Trophoblast cell (in vitro differentiated cells and primary cell): ENCODE data around the gene GLS.

ENCODE experiments used
- DNase-seq, 2 donors: peaks; one replicate each; pipeline ENCODE4 v3.0.0-alpha.2; 2016
- H2AFZ ChIP-seq: 2 replicates; pipeline ENCODE4 v1.6.1; 2013; ENCODE audit warnings: low read length, moderate library complexity, mild to moderate bottlenecking; ENCODE audit not compliant: insufficient read depth, poor library complexity
- H2AK5ac ChIP-seq: 2 replicates; pipeline ENCODE4 v1.6.1; 2013; ENCODE audit warnings: mild to moderate bottlenecking, low read length
- H2BK120ac ChIP-seq: 2 replicates; pipeline ENCODE4 v1.6.1; 2013; ENCODE audit warnings: low read length, mild to moderate bottlenecking, moderate library complexity; ENCODE audit not compliant: insufficient read depth, poor library complexity
- H2BK12ac ChIP-seq: 2 replicates; pipeline ENCODE4 v1.6.1; 2013; ENCODE audit warnings: mild to moderate bottlenecking, low read length, moderate library complexity
- H2BK5ac ChIP-seq: 2 replicates; pipeline ENCODE4 v1.6.1; 2013; ENCODE audit warnings: low read length, low read depth, moderate library complexity, mild to moderate bottlenecking; ENCODE audit not compliant: poor library complexity
- H3K14ac ChIP-seq: 2 replicates; pipeline ENCODE4 v1.6.1; 2013; ENCODE audit warnings: mild to moderate bottlenecking, low read length
- H3K18ac ChIP-seq: 2 replicates; pipeline ENCODE4 v1.6.1; 2013; ENCODE audit warnings: mild to moderate bottlenecking, low read length
- H3K23ac ChIP-seq: 2 replicates; pipeline ENCODE4 v1.6.1; 2013; ENCODE audit warnings: low read length
- H3K27ac ChIP-seq: 2 replicates; pipeline ENCODE4 v1.5.1; 2013; ENCODE audit warnings: low read depth, mild to moderate bottlenecking, inconsistent platforms, low read length, moderate library complexity
- H3K27me3 ChIP-seq: 2 replicates; pipeline ENCODE4 v1.6.1; 2013; ENCODE audit warnings: inconsistent platforms, mild to moderate bottlenecking, low read length, moderate library complexity; ENCODE audit not compliant: insufficient read depth
- H3K36me3 ChIP-seq, 2 experiments: 1 replicate in 1 of 2; 2 replicates in 1 of 2; pipeline ENCODE4 v1.6.1; 2013; ENCODE audit warnings: low read length in 2 of 2, mild to moderate bottlenecking in 2 of 2, moderate library complexity in 1 of 2; ENCODE audit not compliant: insufficient read depth in 2 of 2, control insufficient read depth in 1 of 2
- H3K4ac ChIP-seq: 2 replicates; pipeline ENCODE4 v1.6.1; 2013; ENCODE audit warnings: low read depth, mild to moderate bottlenecking, low read length, moderate library complexity
- H3K4me1 ChIP-seq, 2 experiments: 1 replicate in 1 of 2; 2 replicates in 1 of 2; pipeline ENCODE4 v1.6.1; 2013; ENCODE audit warnings: low read length in 2 of 2, mild to moderate bottlenecking in 2 of 2, moderate library complexity in 1 of 2; ENCODE audit not compliant: insufficient read depth in 2 of 2, control insufficient read depth in 1 of 2
- H3K4me2 ChIP-seq: 2 replicates; pipeline ENCODE4 v1.6.1; 2013; ENCODE audit warnings: inconsistent platforms, mild to moderate bottlenecking, low read length, moderate library complexity
- H3K4me3 ChIP-seq: 2 replicates; pipeline ENCODE4 v1.5.1; 2013; ENCODE audit warnings: mild to moderate bottlenecking, low read depth, low read length, inconsistent platforms
- H3K79me1 ChIP-seq: one replicate; pipeline ENCODE4 v1.6.1; 2013; ENCODE audit warnings: low read length
- H3K79me2 ChIP-seq: 2 replicates; pipeline ENCODE4 v1.6.1; 2013; ENCODE audit warnings: low read length, mild to moderate bottlenecking; ENCODE audit not compliant: control insufficient read depth, insufficient read depth, poor library complexity
- H3K9ac ChIP-seq: 2 replicates; pipeline ENCODE4 v1.6.1; 2013; ENCODE audit warnings: mild to moderate bottlenecking, low read length
- H3K9me3 ChIP-seq: 2 replicates; pipeline ENCODE4 v1.6.1; 2013; ENCODE audit warnings: low read depth, mild to moderate bottlenecking, control low read depth, inconsistent platforms, low read length; ENCODE audit not compliant: insufficient read depth
- H4K12ac ChIP-seq: 2 replicates; pipeline ENCODE4 v1.6.1; 2013; ENCODE audit warnings: low read depth, mild to moderate bottlenecking, low read length, moderate library complexity
- H4K8ac ChIP-seq: 2 replicates; pipeline ENCODE4 v1.6.1; 2013; ENCODE audit warnings: low read depth, mild to moderate bottlenecking, low read length, moderate library complexity
- H4K91ac ChIP-seq: one replicate; pipeline ENCODE4 v1.6.1; 2013; ENCODE audit warnings: low read depth, mild to moderate bottlenecking, low read length, moderate library complexity
- WGBS: extraction: QIAGEN DNeasy Blood & Tissue Kit; methylation state at CpG from one replicate; pipeline ENCODE4 v1.1.7; 2013; ENCODE audit warnings: missing lambda C conversion rate; ENCODE audit not compliant: insufficient read length, insufficient coverage; ENCODE audit errors: extremely low coverage; 5-methylcytosine and 5-hydroxymethylcytosine counted together

Gene GLS

GRCh38 chr2:191013682-191013931 is 133.0 kb downstream of the GLS start:
- H3K79me2 ChIP-seq: peaks cover 6% of the 10 kb centered on the region
- no peaks in the 10 kb centered on the region for H3K27me3 ChIP-seq
- no peak overlapping the region for H3K23ac ChIP-seq
- peaks cover 3% of the 10 kb centered on the region in 2 experiments for H3K36me3 ChIP-seq
- H4K12ac ChIP-seq: no peak overlapping the region
- peak overlapping the region; percentile 84 for H4K91ac ChIP-seq
- H3K79me1 ChIP-seq: peaks cover 7% of the 10 kb centered on the region
- peaks cover 4 to 6% of the 10 kb centered on the region in 2 experiments for H3K4me1 ChIP-seq
- peak overlapping the region; percentile 91 for H2BK120ac ChIP-seq
- H3K4ac ChIP-seq: peak overlapping the region; percentile 47
- H3K27ac ChIP-seq: peak overlapping the region; percentile 53
- H3K4me3 ChIP-seq: peak overlapping the region; percentile 93
- WGBS: no CpG with 5 or more reads among the region's 14 CpGs
- H4K8ac ChIP-seq: peak overlapping the region; percentile 88
- H2AFZ ChIP-seq: peak overlapping the region; percentile 77
- peak overlapping the region; percentile 87 for H3K18ac ChIP-seq
- H3K4me2 ChIP-seq: peak overlapping the region; percentile 84
- H3K9ac ChIP-seq: peak overlapping the region; percentile 20
- DNase-seq: peak in 1 of 2 donors; percentile 42
- H2AK5ac ChIP-seq: peak overlapping the region; percentile 4
- H2BK5ac ChIP-seq: peak overlapping the region; percentile 86
- H3K14ac ChIP-seq: peak overlapping the region; percentile 97
- no peaks in the 10 kb centered on the region for H3K9me3 ChIP-seq
- H2BK12ac ChIP-seq: peak overlapping the region; percentile 63

DNA sequence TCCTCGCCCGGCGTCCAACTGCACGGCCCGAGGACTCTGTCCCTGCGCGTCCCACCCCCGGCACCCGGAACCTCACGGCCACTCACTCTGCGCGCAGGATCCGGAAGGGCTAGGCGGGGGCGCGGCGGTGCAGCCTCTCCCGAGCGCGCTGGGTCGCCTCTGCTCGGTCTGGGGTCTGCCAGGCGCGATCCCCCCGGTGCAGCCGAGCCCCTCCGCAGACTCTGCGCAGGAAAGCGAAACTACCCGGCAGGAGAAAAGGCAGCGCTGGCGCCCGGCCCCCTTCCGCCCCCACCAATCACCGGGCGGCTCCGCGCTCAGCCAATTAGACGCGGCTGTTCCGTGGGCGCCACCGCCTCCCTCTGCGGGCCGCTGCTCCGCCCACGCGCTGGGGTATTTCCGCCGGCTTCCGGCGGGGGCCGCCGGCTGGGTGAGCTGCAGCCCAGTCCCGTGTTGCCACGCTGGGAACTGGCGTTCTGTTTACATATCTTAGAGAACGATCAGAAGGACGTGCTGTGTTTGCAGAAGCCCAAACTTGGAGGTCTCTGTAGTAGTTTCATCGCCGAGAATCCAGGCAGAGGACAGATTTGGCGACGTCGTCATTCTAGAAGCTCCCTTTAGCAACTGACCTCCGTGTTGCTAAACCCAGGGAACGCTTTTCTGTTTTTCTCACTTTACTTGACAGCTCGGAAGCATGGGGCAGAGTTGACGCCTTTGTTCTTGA is 133.5 kb downstream of the GLS start, which contains the start of gene STAT1:
STAT1 (minus strand) TSS at position 240 of the 721 bp plus-strand sequence. CDS start 4,168 bp downstream, outside the sequence.
- peaks cover 4 to 6% of the 10 kb centered on the region in 2 experiments for H3K4me1 ChIP-seq
- peak within 1 kb of the TSS; percentile 87 for H3K18ac ChIP-seq
- peak within 1 kb of the TSS; percentile 86 for H2BK5ac ChIP-seq
- peak within 1 kb of the TSS; percentile 93 for H3K4me3 ChIP-seq
- H3K79me1 ChIP-seq: peaks cover 7% of the 10 kb centered on the region
- H2AFZ ChIP-seq: peak within 1 kb of the TSS; percentile 86
- peak within 1 kb of the TSS; percentile 84 for H3K4me2 ChIP-seq
- H3K4ac ChIP-seq: peak within 1 kb of the TSS; percentile 47
- DNase-seq: peak; percentile 94 to 98
- H3K79me2 ChIP-seq: peaks cover 6% of the 10 kb centered on the region
- H4K8ac ChIP-seq: peak within 1 kb of the TSS; percentile 88
- H3K14ac ChIP-seq: peak within 1 kb of the TSS; percentile 97
- peak within 1 kb of the TSS; percentile 49 for H3K9ac ChIP-seq
- H2BK12ac ChIP-seq: peak within 1 kb of the TSS; percentile 63
- H3K9me3 ChIP-seq: no peaks in the 10 kb centered on the region
- H3K27me3 ChIP-seq: no peaks in the 10 kb centered on the region
- peak within 1 kb of the TSS; percentile 91 for H2BK120ac ChIP-seq
- H3K23ac ChIP-seq: no peak within 1 kb of the TSS
- H2AK5ac ChIP-seq: peak within 1 kb of the TSS; percentile 4
- H4K91ac ChIP-seq: peak within 1 kb of the TSS; percentile 84
- WGBS: no CpG with 5 or more reads among the region's 68 CpGs
- H3K36me3 ChIP-seq: peaks cover 3% of the 10 kb centered on the region in 2 experiments
- H3K27ac ChIP-seq: peak within 1 kb of the TSS; percentile 53
- peak within 1 kb of the TSS; percentile 67 for H4K12ac ChIP-seq

GRCh38 chr2:191014653-191015020 is 134.0 kb downstream of the GLS start:
- peak overlapping the region; percentile 55 for H3K4me3 ChIP-seq
- peak overlapping the region; percentile 49 for H3K9ac ChIP-seq
- H3K9me3 ChIP-seq: no peaks in the 10 kb centered on the region
- peaks cover 4 to 6% of the 10 kb centered on the region in 2 experiments for H3K4me1 ChIP-seq
- peaks cover 3% of the 10 kb centered on the region in 2 experiments for H3K36me3 ChIP-seq
- H3K4ac ChIP-seq: no peak overlapping the region
- WGBS: no CpG with 5 or more reads among the region's 4 CpGs
- H2AFZ ChIP-seq: no peak overlapping the region
- peaks cover 6% of the 10 kb centered on the region for H3K79me2 ChIP-seq
- H3K4me2 ChIP-seq: peak overlapping the region; percentile 67
- peak overlapping the region; percentile 57 for H4K91ac ChIP-seq
- H3K79me1 ChIP-seq: peaks cover 7% of the 10 kb centered on the region
- no peak overlapping the region for H3K18ac ChIP-seq
- H4K8ac ChIP-seq: peak overlapping the region; percentile 84
- peak overlapping the region; percentile 56 for H3K14ac ChIP-seq
- no peak for DNase-seq
- H2AK5ac ChIP-seq: no peak overlapping the region
- H2BK12ac ChIP-seq: no peak overlapping the region
- H4K12ac ChIP-seq: no peak overlapping the region
- no peak overlapping the region for H2BK120ac ChIP-seq
- H2BK5ac ChIP-seq: no peak overlapping the region
- H3K27me3 ChIP-seq: no peaks in the 10 kb centered on the region
- no peak overlapping the region for H3K23ac ChIP-seq
- H3K27ac ChIP-seq: peak overlapping the region; percentile 15
